ENCODE results near the gene EIF4E1B.

DNA sequence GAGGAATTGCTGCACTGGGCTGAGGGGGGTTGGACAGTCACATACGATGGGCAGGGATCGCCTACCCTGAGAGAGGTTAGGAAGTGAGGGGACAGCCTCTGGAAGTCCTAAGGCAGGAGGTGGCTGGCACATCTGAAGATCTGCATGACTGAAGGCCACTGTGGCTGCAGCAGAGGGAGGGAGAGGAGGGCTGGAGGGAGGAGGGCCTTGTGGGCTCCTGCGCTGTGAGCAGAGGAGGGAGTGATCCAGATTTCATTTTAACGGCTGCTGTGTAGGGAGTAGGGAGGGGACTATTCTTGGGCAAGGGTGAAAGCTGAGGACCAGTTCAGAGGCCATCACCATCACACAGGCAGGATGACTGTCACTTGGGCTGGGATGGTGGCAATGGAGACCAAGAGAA lies 7.1 kb downstream of the EIF4E1B start:
- TF ChIP-seq ZNF565 (CRISPR knock-in tag; conservative IDR thresholded peaks at IDR 0.05; ENCODE audit: low read depth) (no peak), RARB (CRISPR knock-in tag; IDR thresholded peaks at IDR 0.05) (no peak), ZFP3 (CRISPR knock-in tag; IDR thresholded peaks at IDR 0.05) (no peak), ISL1 (CRISPR knock-in tag; IDR thresholded peaks at IDR 0.05) (no peak), OSR1 (CRISPR knock-in tag; IDR thresholded peaks at IDR 0.05) (no peak), TOX (CRISPR knock-in tag; IDR thresholded peaks at IDR 0.05; ENCODE audit: borderline replicate concordance) (no peak), ESRRG (CRISPR knock-in tag; IDR thresholded peaks at IDR 0.05) (no peak), PPARA (CRISPR knock-in tag; IDR thresholded peaks at IDR 0.05; ENCODE audit: borderline replicate concordance) (no peak), PATZ1 (CRISPR knock-in tag; IDR thresholded peaks at IDR 0.05; ENCODE audit: borderline replicate concordance) (no peak), ZC3H10 (CRISPR knock-in tag; IDR thresholded peaks at IDR 0.05) (no peak)
